Cardiac fibroblast (primary cell): Measurements from ENCODE around the gene CD151.
A peak's percentile ranks its signal among the peaks of the same experiment; 100 is the strongest.

Experiments
- DNase-seq, 2 donors: peaks; one replicate each; pipeline versions ENCODE4 v3.0.0 to v3.0.0-alpha.2; 2010; ENCODE audit warnings: low read depth in 2 of 2
- H3K4me3 ChIP-seq, 2 donors: replicated peaks in 1 of 2; 1 replicate in 1 of 2; 2 replicates in 1 of 2; pipeline ENCODE4 v1.5.1; 2011; ENCODE audit warnings: low read depth in 2 of 2, low read length in 2 of 2, mild to moderate bottlenecking in 2 of 2, moderate library complexity in 1 of 2
- CTCF ChIP-seq: IDR thresholded peaks from one replicate; pipeline ENCODE4 v1.5.1; 2011; ENCODE audit warnings: low read depth, mild to moderate bottlenecking, low read length, inconsistent platforms

The CD151 gene

GRCh38 chr11:802693-803466 is 29.9 kb upstream of the CD151 start:
- H3K4me3 ChIP-seq, result no peak overlapping the region
- DNase-seq, result no peak
- no peak for TF ChIP-seq CTCF

- no peak overlapping the region for H3K4me3 ChIP-seq
- TF ChIP-seq CTCF, result no peak
- DNase-seq, result no peak
These were observed 29.3 kb upstream of the CD151 start for GRCh38 chr11:803467-803742.

- H3K4me3 ChIP-seq, result peak overlapping the region; percentile 56 to 57
- no peak for DNase-seq
- TF ChIP-seq CTCF, result no peak
These were observed 28.8 kb upstream of the CD151 start for GRCh38 chr11:803770-804598.

- no peak for DNase-seq
- TF ChIP-seq CTCF, result no peak
- H3K4me3 ChIP-seq, result peak overlapping the region; percentile 56 to 57
These were observed 28.2 kb upstream of the CD151 start for GRCh38 chr11:804599-804964.

GRCh38 chr11:808427-809286 is 24.1 kb upstream of the CD151 start:
- no peak for TF ChIP-seq CTCF
- DNase-seq, result no peak
- peak overlapping the region; percentile 95 to 96 for H3K4me3 ChIP-seq

GRCh38 chr11:809287-810039 is 23.3 kb upstream of the CD151 start, which contains the start of gene RPLP2:
RPLP2 (plus strand) TSS chr11:809967; CDS start chr11:810235, 268 bp downstream.
- peak within 1 kb of the TSS; percentile 95 to 96 for H3K4me3 ChIP-seq
- DNase-seq, result peak; percentile 98
- TF ChIP-seq CTCF, result no peak
